Psoas muscle (tissue), 8 donors: ENCODE measurements around the gene SCAMP5. TPM values are rescaled to one million over a fixed set of nuclear protein-coding genes. Genes with fewer than 3 reads are reported as not detected.

Experiments used
- ATAC-seq, 4 donors: fragments of 200-7000 bp; cut with Tn5 transposase; one replicate each; pipeline ENCODE4 v1.9.1; 2020; ENCODE audit warnings: moderate library complexity in 3 of 4, mild to moderate bottlenecking in 2 of 4
- DNase-seq, 2 donors: peaks; one replicate each; pipeline ENCODE4 v3.0.0-alpha.2; 2020
- H3K27ac ChIP-seq: fragments of 200-600 bp; one replicate; pipeline ENCODE4 v1.8.0; 2022
- H3K27me3 ChIP-seq, 3 donors: fragments of 200-600 bp in 1 of 3; one replicate each; pipeline versions ENCODE4 v1.6.1 to v1.8.0; 2013 to 2022; ENCODE audit warnings: low read length in 2 of 3, mild to moderate bottlenecking in 2 of 3, moderate library complexity in 1 of 3; ENCODE audit not compliant: insufficient read depth in 3 of 3
- H3K36me3 ChIP-seq, 2 donors: fragments of 200-600 bp in 1 of 2; one replicate each; pipeline versions ENCODE4 v1.6.1 to v1.8.0; 2013 to 2022; ENCODE audit warnings: low read depth in 1 of 2, mild to moderate bottlenecking in 1 of 2, moderate library complexity in 1 of 2; ENCODE audit not compliant: insufficient read depth in 1 of 2
- H3K4me1 ChIP-seq: fragments of 200-600 bp; one replicate; pipeline ENCODE4 v1.8.0; 2022
- H3K4me3 ChIP-seq: fragments of 200-600 bp; one replicate; pipeline ENCODE4 v1.8.0; 2022; ENCODE audit warnings: mild to moderate bottlenecking
- H3K9me3 ChIP-seq: fragments of 200-600 bp; one replicate; pipeline ENCODE4 v1.8.0; 2022
- CTCF ChIP-seq: fragments of 200-600 bp; IDR thresholded peaks from one replicate; pipeline ENCODE4 v1.8.0; 2022; ENCODE audit warnings: antibody characterized with exemption
- WGBS, 3 donors: extraction: QIAGEN DNeasy Blood & Tissue Kit; methylation state at CpG; one replicate each; pipeline versions ENCODE4 v1.1.6 to v1.1.7; 2013; 5-methylcytosine and 5-hydroxymethylcytosine counted together
- intact Hi-C, 2 donors: fragments of 100-400 bp; cut with DNase I; formaldehyde crosslinking; loops; one replicate each; pipeline versions ENCODE4 v1.11.0 to v1.14.2; 2022
- polyA plus RNA-seq, 3 donors: library from polyadenylated mRNA; stranded (reverse); fragments of 200-250 nt; gene quantifications; one replicate each; pipeline ENCODE4 v1.2.3, GENCODE V29; 2013
- total RNA-seq, 4 donors: library from RNA; stranded (reverse); fragmentation: NEBNext Ultra II Directional in 2 of 4; extraction: Animal tissue kit (Norgen Biotek cat#: 25700) in 2 of 4; gene quantifications; one replicate each; pipeline versions ENCODE4 v1.2.1 to v1.2.4, GENCODE V29; 2021 to 2023
- donor health status: healthy with polysubstance abuse.
- donor health status: DM: no; HTN: no; CAD: no; lungs with moderate emphysema.
- donor health status: Bipolar disorder and iron deficiency.
- donor health status: healthy.
- donor health status: DM: yes; HTN: yes; CAD: no.
- donor health status: DM: no; HTN: no; CAD: no.
- donor health status: DM: no; HTN: no; CAD: no.
- donor health status: DM: yes; HTN: yes; CAD: no.

Gene SCAMP5
- total and polyA plus RNA-seq, 7 donors: 0.03 to 6.3 (median 0.60) TPM; not detected in 1

- Histone ChIP-seq H3K36me3 (no peaks in the 10 kb centered on the region), H3K27me3 (no peaks in the 10 kb centered on the region), H3K4me3 (no peak overlapping the region), H3K27ac (no peak overlapping the region), H3K9me3 (no peaks in the 10 kb centered on the region), H3K4me1 (peaks cover 4% of the 10 kb centered on the region)
- DNase-seq (no peak), ATAC-seq (no peak)
- intact Hi-C loops: no loop called here
- 39 to 73% (median 53%) methylated on average over 1 of the region's 1 CpG for WGBS, 3 donors
- no peak for TF ChIP-seq CTCF
Measured at GRCh38 chr15:75065467-75065850, 70.1 kb downstream of the SCAMP5 start.

GRCh38 chr15:75065851-75066509, 70.6 kb downstream of the SCAMP5 start:
- Histone ChIP-seq H3K9me3 (no peaks in the 10 kb centered on the region), H3K4me1 (peaks cover 4% of the 10 kb centered on the region), H3K27ac (no peak overlapping the region), H3K27me3 (no peaks in the 10 kb centered on the region), H3K36me3 (no peaks in the 10 kb centered on the region), H3K4me3 (no peak overlapping the region)
- DNase-seq (no peak), ATAC-seq (no peak)
- intact Hi-C loops: no loop called here
- no peak for TF ChIP-seq CTCF
- WGBS, 3 donors: 40 to 52% (median 41%) methylated on average over 6 of the region's 6 CpGs

- Histone ChIP-seq H3K4me1 (peaks cover 4% of the 10 kb centered on the region), H3K27me3 (no peaks in the 10 kb centered on the region), H3K36me3 (no peaks in the 10 kb centered on the region), H3K27ac (no peak overlapping the region), H3K9me3 (no peaks in the 10 kb centered on the region), H3K4me3 (no peak overlapping the region)
- ATAC-seq: no peak
- 63 to 74% (median 68%) methylated on average over 3 of the region's 3 CpGs for WGBS, 3 donors
- intact Hi-C loops: no loop called here
- DNase-seq: no peak
- no peak for TF ChIP-seq CTCF
Measured at GRCh38 chr15:75067123-75067830, 71.9 kb downstream of the SCAMP5 start.

- Histone ChIP-seq H3K4me3 (no peak overlapping the region), H3K36me3 (no peaks in the 10 kb centered on the region), H3K9me3 (no peaks in the 10 kb centered on the region), H3K27me3 (no peaks in the 10 kb centered on the region), H3K27ac (no peak overlapping the region), H3K4me1 (peaks cover 4% of the 10 kb centered on the region)
- no peak for TF ChIP-seq CTCF
- DNase-seq: no peak
- intact Hi-C loops: no loop called here
- ATAC-seq: no peak
Measured at GRCh38 chr15:75068748-75069147, 73.4 kb downstream of the SCAMP5 start.
